NT2/D1 (cell line): Measurements from ENCODE around the gene HTR3B.

Source experiments
- SUZ12 ChIP-seq: IDR thresholded peaks from 2 replicates; pipeline ENCODE4 v1.6.1; 2011; ENCODE audit not compliant: insufficient read length, insufficient read depth; ENCODE audit errors: extremely low read depth
- YY1 ChIP-seq: IDR thresholded peaks from 2 replicates; pipeline ENCODE4 v1.6.1; 2011; ENCODE audit not compliant: insufficient read length, insufficient read depth
- ZNF274 ChIP-seq: IDR thresholded peaks from 2 replicates; pipeline ENCODE4 v1.6.1; 2011; ENCODE audit warnings: mild to moderate bottlenecking, low read depth, low read length

DNA sequence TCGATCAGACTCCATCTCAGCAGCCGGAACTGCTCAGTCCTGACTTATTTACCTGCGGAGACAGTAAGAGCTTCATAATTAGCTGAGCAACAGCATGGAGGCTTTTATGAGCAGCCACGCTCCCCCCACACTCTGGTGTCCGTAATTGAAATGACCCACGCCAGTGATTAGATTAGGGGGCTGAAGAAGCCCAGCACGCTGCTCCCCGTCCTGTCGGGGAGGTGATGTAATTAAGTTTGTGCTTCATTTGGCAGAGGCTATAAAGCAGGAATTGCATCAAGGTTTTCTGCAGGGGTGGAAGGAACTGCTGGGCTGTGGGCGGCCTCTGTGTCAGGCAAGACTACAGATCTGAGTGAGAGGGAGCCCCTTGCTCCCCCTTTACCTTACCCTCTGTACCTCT is 47.5 kb downstream of the HTR3B start:
- TF ChIP-seq YY1 (no peak), SUZ12 (no peak), ZNF274 (no peak)
